Measurements from ENCODE around the gene EXOSC7.

The EXOSC7 gene

DNA sequence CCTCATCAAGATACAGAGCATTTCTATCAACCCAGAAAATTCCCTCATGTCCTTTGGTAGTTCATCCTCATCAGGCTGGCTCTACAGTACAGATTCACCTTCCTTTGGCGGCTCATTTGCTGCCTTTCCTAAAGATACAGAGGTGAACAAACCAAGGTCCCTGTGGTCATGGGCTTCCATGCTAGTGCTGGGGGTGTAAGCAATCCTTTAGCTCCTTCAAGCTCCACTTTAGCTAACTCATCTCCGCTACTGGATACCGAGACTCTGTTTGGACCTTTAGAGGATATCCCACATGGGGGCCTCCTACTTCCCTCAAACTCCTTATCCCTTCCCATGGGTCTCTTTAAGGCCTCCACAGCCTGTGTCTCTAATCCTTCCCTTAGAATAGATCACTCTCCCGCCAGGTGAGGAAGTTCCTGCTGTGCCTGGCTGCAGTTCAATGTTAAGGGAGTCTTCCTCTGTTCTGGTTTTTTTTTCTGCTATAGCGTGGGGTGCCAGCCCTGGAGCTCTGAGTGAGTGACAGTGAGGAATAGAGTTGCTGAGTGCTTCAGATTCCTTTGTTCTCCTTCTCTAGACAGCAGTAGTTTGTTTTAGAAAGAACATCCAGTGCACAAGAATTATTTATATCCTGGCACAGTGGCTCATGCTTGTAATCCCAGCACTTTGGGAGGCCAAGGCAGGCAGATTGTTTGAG is 80.7 kb downstream of the EXOSC7 start:
- no peak for DNase-seq

DNA sequence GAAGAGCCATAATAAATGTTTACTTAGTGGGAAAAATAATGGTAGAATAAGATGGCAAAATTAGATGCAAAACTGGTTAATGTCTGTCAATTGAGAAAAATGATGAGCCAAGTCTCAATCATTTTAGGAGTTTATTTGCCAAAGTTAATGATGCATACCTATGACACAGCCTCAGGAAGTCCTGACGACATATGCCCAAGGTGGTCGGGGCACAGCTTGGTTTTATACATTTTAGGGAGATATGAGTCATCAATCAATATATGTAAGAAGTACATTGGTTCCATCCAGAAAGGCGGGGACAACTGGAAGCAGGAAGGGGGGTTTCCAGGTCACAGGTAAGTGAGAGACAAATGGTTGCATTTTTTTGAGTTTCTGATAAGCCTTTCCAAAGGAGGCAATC is 81.5 kb downstream of the EXOSC7 start:
- DNase-seq = no peak

DNA sequence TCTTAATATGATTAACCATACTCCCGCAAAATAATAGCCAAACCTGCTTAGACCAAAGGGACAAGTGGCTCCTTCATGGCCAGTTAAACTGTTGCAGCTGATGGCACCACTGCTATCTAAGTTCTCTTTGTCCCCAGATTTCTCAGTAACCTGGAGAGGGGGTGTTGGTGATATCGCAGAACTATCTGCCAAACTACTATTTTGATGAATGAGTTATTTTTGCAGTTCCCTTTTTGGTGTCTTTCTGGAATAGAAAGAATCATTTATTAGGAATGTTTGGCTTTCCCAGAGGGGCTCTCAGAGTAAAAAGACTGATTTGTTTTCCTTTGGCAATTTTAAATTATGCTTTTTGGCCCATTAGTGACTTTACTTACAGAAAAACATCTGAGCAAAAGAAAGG is 83.1 kb downstream of the EXOSC7 start:
- DNase-seq = no peak

DNA sequence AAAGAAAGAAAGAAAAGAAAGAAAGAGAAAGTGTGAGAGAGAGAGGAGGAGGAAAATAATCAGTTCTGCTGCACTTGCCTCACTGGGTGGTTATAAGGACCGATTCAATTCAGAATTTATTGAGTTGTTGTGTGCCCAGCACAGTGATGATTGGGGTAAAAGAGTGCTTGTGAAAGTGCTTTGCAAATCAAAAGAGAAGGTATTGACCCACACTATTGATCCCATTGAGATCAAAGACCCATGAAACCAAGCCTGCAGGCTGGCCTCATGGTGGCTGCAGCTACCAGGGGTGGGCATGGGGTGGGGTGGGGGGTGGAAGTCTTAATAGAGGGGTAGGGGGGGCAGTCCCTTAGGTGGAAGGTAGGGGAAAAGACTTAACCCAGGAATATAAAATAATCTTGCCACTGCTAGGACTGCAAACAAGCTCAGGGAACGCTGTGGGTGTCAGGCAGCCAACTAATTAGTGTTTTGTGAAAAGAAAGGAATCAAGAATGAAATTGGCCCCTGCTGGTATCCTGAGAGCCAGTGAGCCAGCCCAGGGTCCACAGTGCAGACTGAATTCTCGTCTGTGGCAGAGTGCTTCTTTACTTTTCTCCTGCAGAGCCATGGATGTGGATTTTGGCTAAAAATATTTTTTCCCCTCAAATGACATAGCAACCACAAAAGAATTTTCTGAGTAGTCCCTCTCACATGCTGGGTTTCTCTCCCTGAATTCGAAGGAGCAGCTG is 84.3 kb downstream of the EXOSC7 start:
- no peak for DNase-seq
